MM.1S (cell line): Measurements from ENCODE around the gene MED13L.
"Not testable (repeated sequence)": the region's sequence is repeated elsewhere in the genome, so short reads cannot be mapped to it uniquely, and the experiment has no call there.

Experiments
- DNase-seq: peaks from one replicate; pipeline ENCODE4 v3.0.0-alpha.2; 2015
- H2AFZ ChIP-seq: fragments of 300-600 bp; sonication (generic); 2 replicates; pipeline ENCODE4 v1.6.0; 2016; ENCODE audit warnings: antibody characterized with exemption, low read length
- H3F3A ChIP-seq: fragments of 300-600 bp; sonication (generic); 2 replicates; pipeline ENCODE4 v1.6.1; 2016; ENCODE audit warnings: mild to moderate bottlenecking, antibody characterized with exemption, low read length, moderate library complexity, mixed read lengths; ENCODE audit not compliant: insufficient read depth
- H3K27ac ChIP-seq: fragments of 300-600 bp; sonication (generic); 2 replicates; pipeline ENCODE4 v1.5.1; 2016; ENCODE audit warnings: mild to moderate bottlenecking, low read length
- H3K27me3 ChIP-seq: fragments of 300-600 bp; sonication (generic); replicated peaks from 2 replicates; pipeline ENCODE4 v1.6.0; 2016; ENCODE audit warnings: low read length; ENCODE audit not compliant: insufficient read depth
- H3K36me3 ChIP-seq: fragments of 300-600 bp; sonication (generic); replicated peaks from 2 replicates; pipeline ENCODE4 v1.6.1; 2016; ENCODE audit warnings: mild to moderate bottlenecking, low read length, mixed read lengths; ENCODE audit not compliant: insufficient read depth
- H3K4me1 ChIP-seq: fragments of 300-600 bp; sonication (generic); 2 replicates; pipeline ENCODE4 v1.6.1; 2016; ENCODE audit warnings: low read length, mixed read lengths
- H3K4me2 ChIP-seq: fragments of 300-600 bp; sonication (generic); 2 replicates; pipeline ENCODE4 v1.6.0; 2016; ENCODE audit warnings: low read depth, low read length
- H3K4me3 ChIP-seq: fragments of 300-600 bp; sonication (generic); 2 replicates; pipeline ENCODE4 v1.5.1; 2016; ENCODE audit warnings: low read length, mixed read lengths
- H3K79me2 ChIP-seq: fragments of 300-600 bp; sonication (generic); 2 replicates; pipeline ENCODE4 v1.6.1; 2016; ENCODE audit warnings: mixed run types, low read length, mixed read lengths
- H3K9ac ChIP-seq: fragments of 300-600 bp; sonication (generic); 2 replicates; pipeline ENCODE4 v1.6.1; 2016; ENCODE audit warnings: low read length, mixed read lengths
- H3K9me2 ChIP-seq: fragments of 300-600 bp; sonication (generic); replicated peaks from 2 replicates; pipeline ENCODE4 v1.6.1; 2016; ENCODE audit warnings: mild to moderate bottlenecking, low read length, mixed read lengths; ENCODE audit not compliant: insufficient read depth
- H3K9me3 ChIP-seq: fragments of 300-600 bp; sonication (generic); replicated peaks from 2 replicates; pipeline ENCODE4 v1.6.1; 2016; ENCODE audit warnings: mild to moderate bottlenecking, low read length, mixed read lengths; ENCODE audit not compliant: insufficient read depth
- H4K20me1 ChIP-seq: fragments of 300-600 bp; sonication (generic); 2 replicates; pipeline ENCODE4 v1.6.1; 2016; ENCODE audit warnings: mild to moderate bottlenecking, low read length, moderate library complexity, mixed read lengths; ENCODE audit not compliant: insufficient read depth
- CTCF ChIP-seq: fragments of 300-600 bp; sonication (generic); IDR thresholded peaks from 2 replicates; pipeline ENCODE4 v1.5.1; 2016; ENCODE audit warnings: antibody characterized with exemption, low read length, mixed read lengths
- EZH2 ChIP-seq: fragments of 300-600 bp; sonication (generic); optimal IDR thresholded peaks from 2 replicates; pipeline ENCODE3; 2017; ENCODE audit warnings: low read depth, mild to moderate bottlenecking, antibody characterized with exemption, low read length, mixed read lengths
- EZH2phosphoT487 ChIP-seq: fragments of 300-600 bp; sonication (generic); IDR thresholded peaks from 2 replicates; pipeline ENCODE4 v1.6.1; 2018; ENCODE audit warnings: antibody characterized with exemption, low read length

MED13L gene

GRCh38 chr12:116284396-116284795, 6.9 kb upstream of the MED13L start:
- H3K27me3 ChIP-seq: no peaks in the 10 kb centered on the region
- no peaks in the 10 kb centered on the region for H4K20me1 ChIP-seq
- H3K27ac ChIP-seq: no peak overlapping the region
- DNase-seq: no peak
- no peak overlapping the region for H2AFZ ChIP-seq
- H3K79me2 ChIP-seq: no peaks in the 10 kb centered on the region
- no peak overlapping the region for H3K4me3 ChIP-seq
- TF ChIP-seq EZH2phosphoT487: no peak
- no peak for TF ChIP-seq CTCF
- no peak for TF ChIP-seq EZH2
- peaks cover 3% of the 10 kb centered on the region; the same call in 1 of the 2 replicates for H3K4me1 ChIP-seq
- no peaks in the 10 kb centered on the region for H3K36me3 ChIP-seq
- no peak overlapping the region for H3K9ac ChIP-seq
- H3K4me2 ChIP-seq: no peak overlapping the region
- no peaks in the 10 kb centered on the region for H3K9me3 ChIP-seq
- H3F3A ChIP-seq: no peaks in the 10 kb centered on the region
- no peaks in the 10 kb centered on the region for H3K9me2 ChIP-seq

- not testable (repeated sequence) for H3K9ac ChIP-seq, H3K4me3 ChIP-seq, H3K27me3 ChIP-seq, H3K79me2 ChIP-seq, H3K36me3 ChIP-seq, H2AFZ ChIP-seq, H3K4me1 ChIP-seq, H4K20me1 ChIP-seq, H3F3A ChIP-seq, H3K27ac ChIP-seq, H3K9me2 ChIP-seq, DNase-seq, H3K4me2 ChIP-seq, H3K9me3 ChIP-seq
Observed at GRCh38 chr12:116283881-116284280, 6.4 kb upstream of the MED13L start.

- no peaks in the 10 kb centered on the region for H3K27me3 ChIP-seq
- H4K20me1 ChIP-seq: no peaks in the 10 kb centered on the region
- no peak for TF ChIP-seq EZH2
- no peak for TF ChIP-seq EZH2phosphoT487
- H3K79me2 ChIP-seq: no peaks in the 10 kb centered on the region
- no peaks in the 10 kb centered on the region for H3K9me3 ChIP-seq
- peak overlapping the region; percentile 74 for H3K4me3 ChIP-seq
- peak overlapping the region; percentile 66 for H3K9ac ChIP-seq
- H3K4me2 ChIP-seq: peak overlapping the region; percentile 84
- H3K9me2 ChIP-seq: no peaks in the 10 kb centered on the region
- peaks cover 3% of the 10 kb centered on the region; the same call in 1 of the 2 replicates for H3K4me1 ChIP-seq
- DNase-seq: peak; percentile 35
- peak overlapping the region; percentile 90 for H2AFZ ChIP-seq
- no peaks in the 10 kb centered on the region for H3F3A ChIP-seq
- H3K27ac ChIP-seq: peak overlapping the region; percentile 50; the same call in 1 of the 2 replicates
- no peaks in the 10 kb centered on the region for H3K36me3 ChIP-seq
Observed at GRCh38 chr12:116282371-116283286, 5.1 kb upstream of the MED13L start.

- TF ChIP-seq EZH2phosphoT487: no peak
- TF ChIP-seq CTCF: no peak
- TF ChIP-seq EZH2: no peak
- Histone ChIP-seq H3K36me3 (no peaks in the 10 kb centered on the region), H3K4me3 (no peak overlapping the region), H2AFZ (no peak overlapping the region), H3K79me2 (peaks cover 12% of the 10 kb centered on the region), H3K27ac (no peak overlapping the region), H3K9ac (no peak overlapping the region), H3K9me2 (no peaks in the 10 kb centered on the region), H3K9me3 (no peaks in the 10 kb centered on the region), H4K20me1 (no peaks in the 10 kb centered on the region), H3F3A (peaks cover 6% of the 10 kb centered on the region; the same call in 1 of the 2 replicates), H3K27me3 (no peaks in the 10 kb centered on the region), H3K4me2 (no peak overlapping the region), H3K4me1 (peaks cover 3% of the 10 kb centered on the region; the same call in 1 of the 2 replicates)
- no peak for DNase-seq
Observed at GRCh38 chr12:116280595-116281290, 3.2 kb upstream of the MED13L start.
